ENCODE measurements around the gene CEP135. TPM values are rescaled to one million over a fixed set of nuclear protein-coding genes. Genes with fewer than 3 reads are reported as not detected.
"Not testable (repeated sequence)": the region's sequence is repeated elsewhere in the genome, so short reads cannot be mapped to it uniquely, and the experiment has no call there.

CEP135 gene
- polyA plus RNA-seq (ENCODE audit: insufficient read length): 29.3 TPM
- long read RNA-seq, donor 1: 0 reads
- long read RNA-seq, donor 2, full-length matches to known transcripts: 2 of 2 reads
- long read RNA-seq, donor 2, partial matches to known transcripts: 0 of 2 reads
- long read RNA-seq, donor 2, other reads (novel, unspliced or antisense): 0 of 2 reads
- long read RNA-seq, donor 3, partial matches to known transcripts: 14 of 14 reads
- long read RNA-seq, donor 3, other reads (novel, unspliced or antisense): 0 of 14 reads
- long read RNA-seq, donor 4: 0 reads
- long read RNA-seq, donor 5, partial matches to known transcripts: 19 of 19 reads
- long read RNA-seq, donor 5, other reads (novel, unspliced or antisense): 0 of 19 reads
- long read RNA-seq, donor 6, partial matches to known transcripts: 13 of 13 reads
- long read RNA-seq, donor 6, other reads (novel, unspliced or antisense): 0 of 13 reads
- long read RNA-seq, donor 7, partial matches to known transcripts: 0 of 1 reads
- long read RNA-seq, donor 7, other reads (novel, unspliced or antisense): 0 of 1 reads
- long read RNA-seq, donor 8, partial matches to known transcripts: 0 of 2 reads
- long read RNA-seq, donor 8, other reads (novel, unspliced or antisense): 0 of 2 reads

- DNase-seq: peak; percentile 94
Measured at GRCh38 chr4:55948726-55949481, at the start of gene CEP135. TSS of gene CEP135 (plus strand) at chr4:55948945. CDS start at chr4:55952131, 3,186 bp downstream.

- DNase-seq: no peak
Measured at GRCh38 chr4:55902677-55903076, 46.1 kb upstream of the CEP135 start.

- no peak for DNase-seq
Measured at GRCh38 chr4:55903577-55903976, 45.2 kb upstream of the CEP135 start.

GRCh38 chr4:55904576-55904975 is 44.2 kb upstream of the CEP135 start:
- no peak for DNase-seq

GRCh38 chr4:55906323-55906722 is 42.4 kb upstream of the CEP135 start:
- DNase-seq: no peak

- no peak for DNase-seq
Measured at GRCh38 chr4:55906989-55907388, 41.8 kb upstream of the CEP135 start.

GRCh38 chr4:55907469-55907868 is 41.3 kb upstream of the CEP135 start:
- no peak for DNase-seq

GRCh38 chr4:55910140-55910539 is 38.6 kb upstream of the CEP135 start:
- DNase-seq: no peak

GRCh38 chr4:55912249-55912648 is 36.5 kb upstream of the CEP135 start:
- no peak for DNase-seq

GRCh38 chr4:55920571-55920970 is 28.2 kb upstream of the CEP135 start:
- no peak for DNase-seq

GRCh38 chr4:55921093-55921492 is 27.7 kb upstream of the CEP135 start:
- DNase-seq: no peak

- DNase-seq: no peak
Measured at GRCh38 chr4:55925241-55925640, 23.5 kb upstream of the CEP135 start.

- no peak for DNase-seq
Measured at GRCh38 chr4:55926610-55927009, 22.1 kb upstream of the CEP135 start.

- DNase-seq: no peak
Measured at GRCh38 chr4:55927803-55928437, 20.8 kb upstream of the CEP135 start.

- DNase-seq: no peak
Measured at GRCh38 chr4:55928846-55929245, 19.9 kb upstream of the CEP135 start.

GRCh38 chr4:55931043-55931442 is 17.7 kb upstream of the CEP135 start:
- no peak for DNase-seq

GRCh38 chr4:55931833-55932232 is 16.9 kb upstream of the CEP135 start:
- DNase-seq: no peak

- DNase-seq: no peak
Measured at GRCh38 chr4:55932511-55932910, 16.2 kb upstream of the CEP135 start.

GRCh38 chr4:55933611-55934010 is 15.1 kb upstream of the CEP135 start:
- DNase-seq: no peak

- not testable (repeated sequence) for DNase-seq
Measured at GRCh38 chr4:55935907-55936306, 12.8 kb upstream of the CEP135 start.

GRCh38 chr4:55938481-55938880 is 10.3 kb upstream of the CEP135 start:
- no peak for DNase-seq

GRCh38 chr4:55939421-55939820 is 9.3 kb upstream of the CEP135 start:
- DNase-seq: no peak

All from left kidney (tissue), 8 donors.